ENCODE data around the gene KLHL2.

DNA sequence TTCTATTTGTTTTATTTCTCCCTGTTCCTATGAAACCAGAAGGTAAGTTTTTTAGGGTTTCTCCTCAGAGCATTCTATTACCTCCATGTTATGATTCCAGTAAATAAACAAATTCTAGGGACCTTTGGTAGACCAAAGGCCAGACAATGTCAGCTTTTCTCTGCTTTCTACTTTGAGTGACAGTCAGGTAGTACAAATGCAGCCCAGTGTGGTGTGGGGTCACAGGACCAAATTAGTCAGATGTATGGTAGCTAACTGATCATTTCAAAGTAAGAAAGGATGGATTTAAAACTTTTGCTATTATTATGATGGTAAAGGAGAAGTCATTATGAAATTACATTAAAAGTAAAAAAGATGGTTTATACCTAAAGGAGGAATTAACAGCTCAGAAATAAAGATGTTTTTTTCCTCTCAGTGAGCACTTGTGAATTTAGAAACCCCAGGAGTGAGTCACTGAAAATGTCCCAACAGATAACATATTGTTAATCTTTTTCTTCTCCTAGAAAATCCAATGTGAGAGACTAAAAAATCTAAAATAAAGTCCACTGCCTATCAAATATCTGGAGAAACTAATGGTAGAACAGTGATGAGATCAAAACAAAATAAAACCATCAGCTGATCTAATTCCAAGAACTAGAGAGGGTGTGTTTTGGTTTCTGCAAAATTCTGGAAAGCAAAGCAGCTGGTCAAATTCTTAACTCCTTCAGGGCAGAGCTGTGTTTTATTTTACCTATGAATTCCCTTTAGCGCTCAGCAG is 16.6 kb upstream of the KLHL2 start:
- TF ChIP-seq, protein P1, sequence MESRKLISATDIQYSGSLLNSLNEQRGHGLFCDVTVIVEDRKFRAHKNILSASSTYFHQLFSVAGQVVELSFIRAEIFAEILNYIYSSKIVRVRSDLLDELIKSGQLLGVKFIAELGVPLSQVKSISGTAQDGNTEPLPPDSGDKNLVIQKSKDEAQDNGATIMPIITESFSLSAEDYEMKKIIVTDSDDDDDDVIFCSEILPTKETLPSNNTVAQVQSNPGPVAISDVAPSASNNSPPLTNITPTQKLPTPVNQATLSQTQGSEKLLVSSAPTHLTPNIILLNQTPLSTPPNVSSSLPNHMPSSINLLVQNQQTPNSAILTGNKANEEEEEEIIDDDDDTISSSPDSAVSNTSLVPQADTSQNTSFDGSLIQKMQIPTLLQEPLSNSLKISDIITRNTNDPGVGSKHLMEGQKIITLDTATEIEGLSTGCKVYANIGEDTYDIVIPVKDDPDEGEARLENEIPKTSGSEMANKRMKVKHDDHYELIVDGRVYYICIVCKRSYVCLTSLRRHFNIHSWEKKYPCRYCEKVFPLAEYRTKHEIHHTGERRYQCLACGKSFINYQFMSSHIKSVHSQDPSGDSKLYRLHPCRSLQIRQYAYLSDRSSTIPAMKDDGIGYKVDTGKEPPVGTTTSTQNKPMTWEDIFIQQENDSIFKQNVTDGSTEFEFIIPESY (CRISPR knock-in tag; IDR thresholded peaks at IDR 0.05): no peak
- no peak for TF ChIP-seq ZBTB1 (CRISPR knock-in tag; IDR thresholded peaks at IDR 0.05; ENCODE audit: borderline replicate concordance)
- TF ChIP-seq SMC3 (IDR thresholded peaks at IDR 0.05; ENCODE audit: low read length): no peak
- TF ChIP-seq ZNF512 (CRISPR knock-in tag; IDR thresholded peaks at IDR 0.05): no peak
- no peak for TF ChIP-seq CTCF (CRISPR knock-in tag; IDR thresholded peaks at IDR 0.05)
- no peak for TF ChIP-seq UBTF (CRISPR knock-in tag; IDR thresholded peaks at IDR 0.05)
- no peak for TF ChIP-seq PHF8 (CRISPR knock-in tag; IDR thresholded peaks at IDR 0.05)
- no peak for TF ChIP-seq CEBPZ (IDR thresholded peaks at IDR 0.05; ENCODE audit: low read length)
- no peak for TF ChIP-seq TAF15 (IDR thresholded peaks at IDR 0.05; ENCODE audit: low read depth, low read length, poor library complexity, severe bottlenecking)
- TF ChIP-seq YEATS4 (CRISPR knock-in tag; IDR thresholded peaks at IDR 0.05; ENCODE audit: borderline replicate concordance): no peak
- TF ChIP-seq KDM1A (CRISPR knock-in tag; IDR thresholded peaks at IDR 0.05): no peak
- TF ChIP-seq NFATC3 (CRISPR knock-in tag; IDR thresholded peaks at IDR 0.05): no peak
- TF ChIP-seq, protein P2, sequence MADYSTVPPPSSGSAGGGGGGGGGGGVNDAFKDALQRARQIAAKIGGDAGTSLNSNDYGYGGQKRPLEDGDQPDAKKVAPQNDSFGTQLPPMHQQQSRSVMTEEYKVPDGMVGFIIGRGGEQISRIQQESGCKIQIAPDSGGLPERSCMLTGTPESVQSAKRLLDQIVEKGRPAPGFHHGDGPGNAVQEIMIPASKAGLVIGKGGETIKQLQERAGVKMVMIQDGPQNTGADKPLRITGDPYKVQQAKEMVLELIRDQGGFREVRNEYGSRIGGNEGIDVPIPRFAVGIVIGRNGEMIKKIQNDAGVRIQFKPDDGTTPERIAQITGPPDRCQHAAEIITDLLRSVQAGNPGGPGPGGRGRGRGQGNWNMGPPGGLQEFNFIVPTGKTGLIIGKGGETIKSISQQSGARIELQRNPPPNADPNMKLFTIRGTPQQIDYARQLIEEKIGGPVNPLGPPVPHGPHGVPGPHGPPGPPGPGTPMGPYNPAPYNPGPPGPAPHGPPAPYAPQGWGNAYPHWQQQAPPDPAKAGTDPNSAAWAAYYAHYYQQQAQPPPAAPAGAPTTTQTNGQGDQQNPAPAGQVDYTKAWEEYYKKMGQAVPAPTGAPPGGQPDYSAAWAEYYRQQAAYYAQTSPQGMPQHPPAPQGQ (CRISPR knock-in tag; IDR thresholded peaks at IDR 0.05; ENCODE audit: borderline replicate concordance): no peak
